ENCODE measurements around the gene SMARCB1. TPM values are rescaled to one million over a fixed set of nuclear protein-coding genes. Genes with fewer than 3 reads are reported as not detected.

Gene SMARCB1
- polyA plus RNA-seq, 3 donors: 171 to 218 (median 181) TPM

- no peak for DNase-seq
Observed at GRCh38 chr22:23800297-23801237, 13.8 kb downstream of the SMARCB1 start.

- no peak for DNase-seq
Observed at GRCh38 chr22:23801238-23801821, 14.6 kb downstream of the SMARCB1 start.

- no peak for DNase-seq
Observed at GRCh38 chr22:23801886-23802377, 15.2 kb downstream of the SMARCB1 start.

GRCh38 chr22:23803001-23803819 is 16.4 kb downstream of the SMARCB1 start:
- no peak for DNase-seq

GRCh38 chr22:23804781-23805291 is 18.1 kb downstream of the SMARCB1 start:
- DNase-seq: no peak

GRCh38 chr22:23806837-23807236 is 20.1 kb downstream of the SMARCB1 start:
- no peak for DNase-seq

GRCh38 chr22:23812378-23812777 is 25.6 kb downstream of the SMARCB1 start:
- no peak for DNase-seq

- no peak for DNase-seq
Observed at GRCh38 chr22:23815541-23816155, 28.9 kb downstream of the SMARCB1 start.

GRCh38 chr22:23816156-23816976 is 29.6 kb downstream of the SMARCB1 start:
- no peak for DNase-seq

GRCh38 chr22:23817146-23817545 is 30.4 kb downstream of the SMARCB1 start:
- no peak for DNase-seq

- DNase-seq: no peak
Observed at GRCh38 chr22:23818541-23818940, 31.8 kb downstream of the SMARCB1 start.

GRCh38 chr22:23820748-23821211 is 34.0 kb downstream of the SMARCB1 start:
- no peak for DNase-seq

GRCh38 chr22:23822101-23822671 is 35.4 kb downstream of the SMARCB1 start:
- no peak for DNase-seq

- no peak for DNase-seq
Observed at GRCh38 chr22:23823331-23823791, 36.6 kb downstream of the SMARCB1 start.

- no peak for DNase-seq
Observed at GRCh38 chr22:23824476-23825245, 37.9 kb downstream of the SMARCB1 start.

GRCh38 chr22:23825246-23825905 is 38.6 kb downstream of the SMARCB1 start:
- DNase-seq: no peak

GRCh38 chr22:23826510-23827350 is 40.0 kb downstream of the SMARCB1 start:
- DNase-seq: no peak
